H1 (cell line): ENCODE measurements around the gene NEK2. TPM values are rescaled to one million over a fixed set of nuclear protein-coding genes. Genes with fewer than 3 reads are reported as not detected.

Experiments used
- CTCF ChIA-PET: fragments of 300-600 bp; sonication (Branson Sonifier 250); formaldehyde crosslinking; loops from one replicate; lab custom pipeline; 2021; ENCODE audit not compliant: partially characterized antibody; lab: Charles Lee
- POLR2A ChIA-PET: fragments of 300-600 bp; sonication (Branson Sonifier 250); formaldehyde crosslinking; loops from one replicate; lab custom pipeline; 2021; ENCODE audit warnings: inconsistent platforms; ENCODE audit not compliant: partially characterized antibody; lab: Charles Lee
- DNase-seq, 2 experiments: peaks; one replicate each; pipeline versions ENCODE4 v3.0.0 to v3.0.0-alpha.2; 2010 to 2022; ENCODE audit warnings: low spot score in 2 of 2, low read depth in 1 of 2, mixed read lengths in 1 of 2
- FAIRE-seq: peaks from 2 replicates; lab custom pipeline; 2011; peaks lifted over from hg19 to GRCh38; lab: Jason Lieb, UNC
- H2AFZ ChIP-seq: 2 replicates; pipeline ENCODE4 v1.8.1; 2012; ENCODE audit warnings: low read length, inconsistent platforms
- H2AK5ac ChIP-seq: 2 replicates; pipeline ENCODE4 v1.6.1; 2013; ENCODE audit warnings: low read depth, low read length
- H2BK120ac ChIP-seq: replicated peaks from 2 replicates; pipeline ENCODE3; 2013; ENCODE audit warnings: low read depth, low read length, inconsistent platforms
- H2BK12ac ChIP-seq: 2 replicates; pipeline ENCODE4 v1.6.1; 2013; ENCODE audit warnings: low read depth, low read length
- H2BK15ac ChIP-seq: 2 replicates; pipeline ENCODE4 v1.6.1; 2013; ENCODE audit warnings: low read length
- H2BK20ac ChIP-seq: 2 replicates; pipeline ENCODE4 v1.6.1; 2013; ENCODE audit warnings: low read length
- H2BK5ac ChIP-seq: 2 replicates; pipeline ENCODE4 v1.6.1; 2013; ENCODE audit warnings: low read depth, low read length
- H3K14ac ChIP-seq: 2 replicates; pipeline ENCODE4 v1.6.1; 2013; ENCODE audit warnings: inconsistent platforms; ENCODE audit not compliant: insufficient read length
- H3K18ac ChIP-seq: 2 replicates; pipeline ENCODE4 v1.6.1; 2013; ENCODE audit warnings: low read length; ENCODE audit errors: extremely low read depth
- H3K23ac ChIP-seq: 2 replicates; pipeline ENCODE4 v1.6.1; 2013; ENCODE audit warnings: inconsistent platforms; ENCODE audit not compliant: insufficient read length
- H3K23me2 ChIP-seq: 2 replicates; pipeline ENCODE4 v1.6.1; 2013; ENCODE audit warnings: low read depth, low read length
- H3K27ac ChIP-seq: 2 replicates; pipeline ENCODE4 v1.6.1; 2011; ENCODE audit warnings: low read depth, low read length, inconsistent platforms
- H3K27me3 ChIP-seq, 4 experiments: replicated peaks in 1 of 4; 1 replicate in 1 of 4; 2 replicates in 3 of 4; pipeline versions ENCODE4 v1.6.1 to v1.8.1; 2011 to 2013; ENCODE audit warnings: low read length in 3 of 4, mild to moderate bottlenecking in 3 of 4, inconsistent platforms in 2 of 4, mixed read lengths in 2 of 4, moderate library complexity in 1 of 4; ENCODE audit not compliant: control insufficient read depth in 3 of 4, insufficient read depth in 3 of 4; ENCODE audit errors: extremely low read depth in 1 of 4
- H3K36me3 ChIP-seq, 4 experiments: 2 replicates each; pipeline versions ENCODE4 v1.6.1 to v1.8.1; 2011 to 2013; ENCODE audit warnings: mild to moderate bottlenecking in 4 of 4, low read length in 3 of 4, moderate library complexity in 2 of 4, control low read depth in 1 of 4, inconsistent platforms in 1 of 4; ENCODE audit not compliant: insufficient read depth in 4 of 4, control insufficient read depth in 2 of 4
- H3K4ac ChIP-seq: replicated peaks from 2 replicates; pipeline ENCODE3; 2013; ENCODE audit warnings: low read length, low read depth, mixed read lengths, inconsistent platforms; ENCODE audit not compliant: insufficient read length
- H3K4me1 ChIP-seq, 4 experiments: replicated peaks in 1 of 4; 1 replicate in 1 of 4; 2 replicates in 3 of 4; pipeline versions ENCODE4 v1.6.1 to v1.8.1; 2011 to 2013; ENCODE audit warnings: low read length in 3 of 4, inconsistent platforms in 2 of 4, mixed read lengths in 1 of 4; ENCODE audit not compliant: insufficient read depth in 4 of 4, control insufficient read depth in 3 of 4
- H3K4me2 ChIP-seq, 2 experiments: 2 replicates each; pipeline versions ENCODE4 v1.6.1 to v1.8.1; 2011 to 2013; ENCODE audit warnings: low read depth in 2 of 2, low read length in 2 of 2, control low read depth in 1 of 2, inconsistent platforms in 1 of 2, mild to moderate bottlenecking in 1 of 2; ENCODE audit not compliant: insufficient read depth in 1 of 2
- H3K4me3 ChIP-seq, 4 experiments: fragments of 200-600, 300-600 bp in 1 of 4; sonication (generic), shearing (Covaris generic), sonication (Bioruptor Twin) in 1 of 4; 2 replicates each; pipeline versions ENCODE4 v1.5.1 to v1.8.1; 2011 to 2016; ENCODE audit warnings: low read length in 4 of 4, low read depth in 3 of 4, control low read depth in 2 of 4, inconsistent platforms in 2 of 4, mild to moderate bottlenecking in 2 of 4, mixed read lengths in 1 of 4, moderate library complexity in 1 of 4; ENCODE audit not compliant: insufficient read depth in 2 of 4; ENCODE audit errors: extremely low read depth in 1 of 4
- H3K56ac ChIP-seq: replicated peaks from 2 replicates; pipeline ENCODE3; 2013; ENCODE audit warnings: low read depth, mild to moderate bottlenecking, mixed read lengths, low read length, inconsistent platforms; ENCODE audit not compliant: insufficient read length
- H3K79me1 ChIP-seq: 2 replicates; pipeline ENCODE4 v1.6.1; 2013; ENCODE audit warnings: low read depth, low read length, control low read depth
- H3K79me2 ChIP-seq, 2 experiments: 2 replicates each; pipeline versions ENCODE4 v1.6.1 to v1.8.1; 2012 to 2013; ENCODE audit warnings: low read length in 2 of 2, mild to moderate bottlenecking in 2 of 2, inconsistent platforms in 1 of 2; ENCODE audit not compliant: insufficient read depth in 2 of 2, control insufficient read depth in 1 of 2
- H3K9ac ChIP-seq, 4 experiments: replicated peaks in 1 of 4; 1 replicate in 1 of 4; 2 replicates in 3 of 4; pipeline versions ENCODE4 v1.6.1 to v1.8.1; 2011 to 2013; ENCODE audit warnings: low read depth in 3 of 4, low read length in 3 of 4, control low read depth in 2 of 4, mild to moderate bottlenecking in 2 of 4, moderate library complexity in 2 of 4, inconsistent platforms in 1 of 4; ENCODE audit errors: extremely low read depth in 1 of 4
- H3K9me3 ChIP-seq, 2 experiments: 2 replicates each; pipeline versions ENCODE4 v1.6.1 to v1.8.1; 2012 to 2013; ENCODE audit warnings: mild to moderate bottlenecking in 2 of 2, moderate library complexity in 2 of 2, control low read depth in 1 of 2, inconsistent platforms in 1 of 2, low read depth in 1 of 2, low read length in 1 of 2, mixed read lengths in 1 of 2; ENCODE audit not compliant: insufficient read depth in 2 of 2
- H4K20me1 ChIP-seq, 2 experiments: replicated peaks in 1 of 2; 2 replicates each; pipeline versions ENCODE3 to v1.8.1; 2011 to 2013; ENCODE audit warnings: inconsistent platforms in 2 of 2, low read length in 2 of 2, mild to moderate bottlenecking in 1 of 2; ENCODE audit not compliant: insufficient read depth in 2 of 2, control insufficient read depth in 1 of 2
- H4K5ac ChIP-seq: 2 replicates; pipeline ENCODE4 v1.6.1; 2013; ENCODE audit warnings: low read length, low read depth, mixed read lengths, inconsistent platforms; ENCODE audit not compliant: insufficient read length
- H4K8ac ChIP-seq: 2 replicates; pipeline ENCODE4 v1.8.0; 2013; ENCODE audit warnings: mild to moderate bottlenecking, moderate library complexity, low read length, inconsistent platforms; ENCODE audit not compliant: insufficient read depth; ENCODE audit errors: extremely low read depth
- H4K91ac ChIP-seq: replicated peaks from 2 replicates; pipeline ENCODE3; 2013; ENCODE audit warnings: low read length, mixed read lengths, inconsistent platforms; ENCODE audit not compliant: insufficient read length
- BRCA1 ChIP-seq: IDR thresholded peaks from 2 replicates; pipeline ENCODE4 v1.6.1; 2012; ENCODE audit warnings: low read depth, low read length, improper control_type of control experiment
- CEBPB ChIP-seq: IDR thresholded peaks from 2 replicates; pipeline ENCODE4 v1.6.1; 2012; ENCODE audit warnings: low read depth, low read length
- FOSL1 ChIP-seq: IDR thresholded peaks from 2 replicates; pipeline ENCODE4 v1.6.1; 2011; ENCODE audit warnings: mild to moderate bottlenecking, low read depth, low read length, moderate library complexity; ENCODE audit not compliant: insufficient read depth
- MAX ChIP-seq: IDR thresholded peaks from 2 replicates; pipeline ENCODE4 v1.6.1; 2012; ENCODE audit warnings: inconsistent platforms
- NRF1 ChIP-seq: IDR thresholded peaks from 2 replicates; pipeline ENCODE4 v1.6.1; 2011; ENCODE audit warnings: mild to moderate bottlenecking, low read depth, low read length, improper control_type of control experiment
- POLR2AphosphoS5 ChIP-seq: IDR thresholded peaks from 2 replicates; pipeline ENCODE4 v1.6.1; 2011; ENCODE audit warnings: low read depth, low read length
- RXRA ChIP-seq: IDR thresholded peaks from 2 replicates; pipeline ENCODE4 v1.6.1; 2011; ENCODE audit warnings: low read depth, mild to moderate bottlenecking, low read length, moderate library complexity; ENCODE audit not compliant: insufficient read depth
- SP1 ChIP-seq: IDR thresholded peaks from 2 replicates; pipeline ENCODE4 v1.6.1; 2011; ENCODE audit warnings: low read depth, low read length
- TAF7 ChIP-seq: optimal IDR thresholded peaks from 2 replicates; pipeline ENCODE3; 2011; ENCODE audit warnings: low read depth, mild to moderate bottlenecking, inconsistent platforms, low read length, moderate library complexity, borderline replicate concordance
- WGBS, 2 experiments: shearing (Covaris generic) in 1 of 2; methylation state at CpG; one replicate each; pipeline versions ENCODE4 v1.1.6 to v1.1.7; 2013 to 2015; ENCODE audit warnings: low lambda C conversion rate in 2 of 2, mixed read lengths in 2 of 2, inconsistent platforms in 1 of 2, low coverage in 1 of 2, missing lambda C conversion rate in 1 of 2; ENCODE audit not compliant: insufficient replicate concordance in 2 of 2, insufficient coverage in 1 of 2, insufficient read length in 1 of 2; ENCODE audit errors: extremely low coverage in 1 of 2, missing lambda C conversion rate in 1 of 2; 5-methylcytosine and 5-hydroxymethylcytosine counted together
- polyA plus RNA-seq, 7 experiments: library from polyadenylated mRNA; depleted of rRNA in 3 of 7; stranded (reverse) in 5 of 7; unstranded in 2 of 7; fragments of >200 nt in 5 of 7; fragments of 200-250 nt in 2 of 7; gene quantifications; 1 replicate in 5 of 7; 2 replicates in 1 of 7; 4 replicates in 1 of 7; pipeline versions ENCODE4 v1.2.1 to v1.2.3, GENCODE V29; 2011 to 2013; ENCODE audit warnings: missing spikeins in 2 of 7, mixed read lengths in 2 of 7
- total RNA-seq: library from RNA; stranded (reverse); fragmentation: NEBNext Ultra II Directional; extraction: Animal tissue kit (Norgen Biotek cat#: 25700); gene quantifications from 2 replicates; pipeline ENCODE4 v1.2.1, GENCODE V29; 2021

The NEK2 gene
- total and polyA plus RNA-seq, 2 of the 8 experiments (the other 6 are each of a cell fraction or from before 2014, with no cell fraction given), result 8.4 to 22.9 TPM

DNA sequence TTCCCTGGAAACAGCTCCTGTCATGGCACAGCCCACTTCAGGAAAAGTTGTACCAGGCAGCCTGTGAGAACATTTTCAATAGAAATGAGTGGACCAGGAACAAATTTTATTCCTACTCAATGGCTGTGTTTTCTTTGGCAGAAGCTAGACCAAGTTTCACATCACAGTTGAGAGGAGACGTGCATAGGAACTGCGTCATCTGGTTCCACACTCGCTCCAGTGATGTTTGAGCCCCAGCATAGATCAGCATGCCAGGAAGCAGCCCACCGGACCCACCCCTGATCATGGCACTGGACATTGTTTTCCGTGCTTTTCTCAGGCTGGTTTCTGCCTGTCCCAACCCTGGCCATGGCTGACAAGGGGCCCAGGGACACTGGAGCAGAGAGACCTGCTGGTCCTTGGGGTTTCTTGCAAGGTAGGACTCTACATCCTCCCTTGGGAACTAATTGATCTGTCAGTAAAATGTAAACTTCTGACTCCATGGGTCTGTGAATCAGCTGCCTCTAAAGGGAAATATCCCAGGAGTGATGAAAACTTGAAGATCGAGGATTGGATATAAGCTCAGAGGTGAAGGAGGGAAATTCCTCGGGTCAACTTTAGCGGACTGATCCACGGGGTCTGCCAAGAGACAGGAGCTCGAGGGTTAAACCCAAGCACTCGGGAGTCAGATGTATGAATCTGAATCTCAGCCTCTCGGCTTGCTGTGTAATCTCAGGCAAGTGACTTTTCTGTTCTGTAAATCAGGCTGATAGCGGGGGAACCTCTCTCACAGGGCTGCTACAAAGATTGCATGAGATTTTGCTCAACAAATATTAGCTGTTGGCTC, 35.7 kb downstream of the NEK2 start:
- Histone ChIP-seq H2BK12ac (no peak overlapping the region), H2BK5ac (no peak overlapping the region), H3K4ac (no peak overlapping the region), H3K79me2 (no peaks in the 10 kb centered on the region), H3K27ac (no peak overlapping the region), H4K8ac (no peak overlapping the region), H4K5ac (no peak overlapping the region), H3K36me3 (no peaks in the 10 kb centered on the region), H4K20me1 (no peaks in the 10 kb centered on the region), H3K9ac (no peak overlapping the region), H3K23me2 (no peaks in the 10 kb centered on the region), H2BK20ac (no peak overlapping the region), H2BK15ac (no peak overlapping the region), H3K79me1 (no peaks in the 10 kb centered on the region), H3K4me3 (no peak overlapping the region), H3K14ac (no peak overlapping the region), H3K27me3 (no peaks in the 10 kb centered on the region), H3K56ac (no peak overlapping the region), H3K23ac (no peak overlapping the region), H4K91ac (no peak overlapping the region), H2AK5ac (no peak overlapping the region), H2BK120ac (no peak overlapping the region), H3K4me2 (no peak overlapping the region), H3K4me1 (peaks cover 0 to 3% (median 2%) of the 10 kb centered on the region in 4 experiments; a peak in 2 of 7 replicates), H3K18ac (no peak overlapping the region), H2AFZ (peak overlapping the region; percentile 36), H3K9me3 (no peaks in the 10 kb centered on the region)
- ChIA-PET CTCF (interaction anchor here (0.9 to 8.2 kb wide), 6 partner anchors 9 to 126 kb away, joined by 3 to 75 read pairs (median 4); partner anchors contain the start of gene SLC30A1), POLR2A (interaction anchor here (1.1 kb wide), 1 partner anchor 30 kb away, joined by 3 read pairs; no protein-coding TSS in a partner anchor)
- FAIRE-seq, result no peak
- no peak for DNase-seq
- 68% methylated on average over 11 of the region's 13 CpGs; no CpG with 5 or more reads in 1 of the 2 experiments for WGBS, 2 experiments
- TF ChIP-seq MAX (no peak), SP1 (no peak), FOSL1 (no peak), BRCA1 (no peak), RXRA (no peak), POLR2AphosphoS5 (no peak), TAF7 (no peak), NRF1 (no peak), CEBPB (no peak)
